ENCODE results near the gene ZFX. TPM values are rescaled to one million over a fixed set of nuclear protein-coding genes. Genes with fewer than 3 reads are reported as not detected.

Gene ZFX
- total RNA-seq, 1 experiment from 2014 or later, result 66.8 TPM

GRCh38 chrX:24113181-24113580, 36.3 kb upstream of the ZFX start:
- no peak overlapping the region for H2BK12ac ChIP-seq (ENCODE audit: insufficient read length, low read depth, low read length)
- H4K20me1 ChIP-seq (ENCODE audit: control insufficient read depth, insufficient read depth, insufficient read length), result no peaks in the 10 kb centered on the region
- DNase-seq, result no peak
- Mint-ChIP-seq H3K27me3 (ENCODE audit: low read depth) (no peaks in the 10 kb centered on the region; the same call in 1 of the 2 replicates), H3K27ac (no peak overlapping the region), H3K4me1 (no peaks in the 10 kb centered on the region), H3K4me3 (no peak overlapping the region), H3K36me3 (ENCODE audit: insufficient read depth in 1 of 3, low read depth in 3 of 3) (no peaks in the 10 kb centered on the region; a peak in 1 of 7 replicates), H3K9me3 (no peaks in the 10 kb centered on the region)
- H2BK20ac ChIP-seq (ENCODE audit: low read depth, low read length, poor library complexity, severe bottlenecking), result no peak overlapping the region
- H3T11ph ChIP-seq (ENCODE audit: low read length), result no peak overlapping the region
- H2BK15ac ChIP-seq (ENCODE audit: low read depth, low read length), result no peak overlapping the region
- no peak overlapping the region for H3K4me2 ChIP-seq (ENCODE audit: insufficient read depth, insufficient read length, low read length)
- no peak overlapping the region for H3K23ac ChIP-seq (ENCODE audit: insufficient read length, low read depth, low read length)
- H3K79me2 ChIP-seq (ENCODE audit: insufficient read depth, low read length), result no peaks in the 10 kb centered on the region
- H3K27me3 ChIP-seq (ENCODE audit: insufficient read depth, low read length), result no peaks in the 10 kb centered on the region
- no peaks in the 10 kb centered on the region for H3K9me3 ChIP-seq (ENCODE audit: control insufficient read depth, low read depth, low read length)
- no peak overlapping the region for H4K5ac ChIP-seq (ENCODE audit: insufficient read length, low read depth, low read length)
- H3K56ac ChIP-seq (ENCODE audit: insufficient read length, low read depth, low read length), result no peak overlapping the region
- no peak overlapping the region for H2BK5ac ChIP-seq (ENCODE audit: insufficient read length, low read length)
- no peak overlapping the region for H3K18ac ChIP-seq (ENCODE audit: insufficient read length, low read depth, low read length)
- H2AK5ac ChIP-seq (ENCODE audit: insufficient read length, low read length), result no peak overlapping the region
- H3K4ac ChIP-seq (ENCODE audit: low read depth, low read length), result no peak overlapping the region
- no peak overlapping the region for H3K14ac ChIP-seq (ENCODE audit: insufficient read depth, low read length)
- H3K79me1 ChIP-seq (ENCODE audit: insufficient read depth, low read depth, low read length, poor library complexity, severe bottlenecking), result no peaks in the 10 kb centered on the region
- no peaks in the 10 kb centered on the region for H3K4me1 ChIP-seq (ENCODE audit: insufficient read depth, low read length)
- WGBS (ENCODE audit: extremely low coverage, insufficient read length, low lambda C conversion rate), result no CpG with 5 or more reads among the region's 2 CpGs
- H3K23me2 ChIP-seq (ENCODE audit: insufficient read length, low read depth, low read length, poor library complexity, severe bottlenecking), result no peaks in the 10 kb centered on the region
- no peak overlapping the region for H2BK120ac ChIP-seq (ENCODE audit: low read depth, low read length, poor library complexity, severe bottlenecking)
- H2AFZ ChIP-seq (ENCODE audit: low read length), result no peak overlapping the region
- no peak overlapping the region for H4K91ac ChIP-seq (ENCODE audit: insufficient read length, low read depth, low read length)
- no peak overlapping the region for H4K8ac ChIP-seq (replicated peaks; ENCODE audit: insufficient read length, low read depth, low read length)
- H3K27ac ChIP-seq (ENCODE audit: insufficient read length, low read depth, low read length), result no peak overlapping the region
- TF ChIP-seq CTCF (conservative IDR thresholded peaks at IDR 0.05), result no peak
- H3K9ac ChIP-seq (ENCODE audit: extremely low read depth, insufficient read length, low read length), result no peak overlapping the region
